ENCODE measurements around the gene C5orf58. TPM values are rescaled to one million over a fixed set of nuclear protein-coding genes. Genes with fewer than 3 reads are reported as not detected.

Gene C5orf58
- total RNA-seq, 1 donor from 2014 or later = not detected

- Histone ChIP-seq H4K20me1 (ENCODE audit: low read depth) (no peaks in the 10 kb centered on the region), H2AFZ (replicated peaks) (no peak overlapping the region)
- no peak overlapping the region for H3K4me3 Mint-ChIP-seq
Measured at GRCh38 chr5:170206216-170206615, 26.6 kb upstream of the C5orf58 start.

GRCh38 chr5:170206958-170207357, 25.8 kb upstream of the C5orf58 start:
- no peak overlapping the region for H3K4me3 Mint-ChIP-seq
- H3K36me3 Mint-ChIP-seq = no peaks in the 10 kb centered on the region
- Histone ChIP-seq H2AFZ (replicated peaks) (no peak overlapping the region), H3K36me3 (no peaks in the 10 kb centered on the region), H3K27ac (no peak overlapping the region), H3K9ac (no peak overlapping the region), H3F3A (ENCODE audit: low read depth) (no peaks in the 10 kb centered on the region), H3K9me3 (ENCODE audit: low read depth) (peaks cover 7% of the 10 kb centered on the region), H4K20me1 (ENCODE audit: low read depth) (no peaks in the 10 kb centered on the region), H3K79me2 (ENCODE audit: low read depth) (no peaks in the 10 kb centered on the region), H3K4me3 (no peak overlapping the region), H3K4me1 (peaks cover 16% of the 10 kb centered on the region), H3K27me3 (no peaks in the 10 kb centered on the region), H3K4me2 (no peak overlapping the region)
- no peak for TF ChIP-seq EZH2phosphoT487 (IDR thresholded peaks at IDR 0.05)
- no peak for TF ChIP-seq EZH2 (IDR thresholded peaks at IDR 0.05)
- TF ChIP-seq, protein P1, sequence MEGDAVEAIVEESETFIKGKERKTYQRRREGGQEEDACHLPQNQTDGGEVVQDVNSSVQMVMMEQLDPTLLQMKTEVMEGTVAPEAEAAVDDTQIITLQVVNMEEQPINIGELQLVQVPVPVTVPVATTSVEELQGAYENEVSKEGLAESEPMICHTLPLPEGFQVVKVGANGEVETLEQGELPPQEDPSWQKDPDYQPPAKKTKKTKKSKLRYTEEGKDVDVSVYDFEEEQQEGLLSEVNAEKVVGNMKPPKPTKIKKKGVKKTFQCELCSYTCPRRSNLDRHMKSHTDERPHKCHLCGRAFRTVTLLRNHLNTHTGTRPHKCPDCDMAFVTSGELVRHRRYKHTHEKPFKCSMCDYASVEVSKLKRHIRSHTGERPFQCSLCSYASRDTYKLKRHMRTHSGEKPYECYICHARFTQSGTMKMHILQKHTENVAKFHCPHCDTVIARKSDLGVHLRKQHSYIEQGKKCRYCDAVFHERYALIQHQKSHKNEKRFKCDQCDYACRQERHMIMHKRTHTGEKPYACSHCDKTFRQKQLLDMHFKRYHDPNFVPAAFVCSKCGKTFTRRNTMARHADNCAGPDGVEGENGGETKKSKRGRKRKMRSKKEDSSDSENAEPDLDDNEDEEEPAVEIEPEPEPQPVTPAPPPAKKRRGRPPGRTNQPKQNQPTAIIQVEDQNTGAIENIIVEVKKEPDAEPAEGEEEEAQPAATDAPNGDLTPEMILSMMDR (IDR thresholded peaks at IDR 0.05) = no peak
- H3K9me3 Mint-ChIP-seq = peaks cover 3% of the 10 kb centered on the region
- no peaks in the 10 kb centered on the region for H3K27me3 Mint-ChIP-seq (ENCODE audit: insufficient read depth, low read depth)
- peaks cover 15% of the 10 kb centered on the region for H3K4me1 Mint-ChIP-seq
- no peak overlapping the region for H3K27ac Mint-ChIP-seq
- no peak for DNase-seq (ENCODE audit: low spot score)

More at GRCh38 chr5:170206216-170206615, 26.6 kb upstream of the C5orf58 start:
- Mint-ChIP-seq H3K27ac (no peak overlapping the region), H3K4me1 (peaks cover 15% of the 10 kb centered on the region), H3K9me3 (peaks cover 3% of the 10 kb centered on the region), H3K27me3 (ENCODE audit: insufficient read depth, low read depth) (no peaks in the 10 kb centered on the region), H3K36me3 (no peaks in the 10 kb centered on the region)
- Histone ChIP-seq H3K36me3 (no peaks in the 10 kb centered on the region), H3K4me3 (no peak overlapping the region), H3K27ac (no peak overlapping the region), H3K4me2 (peak overlapping the region; percentile 48), H3K9ac (no peak overlapping the region), H3K79me2 (ENCODE audit: low read depth) (no peaks in the 10 kb centered on the region), H3K4me1 (peaks cover 16% of the 10 kb centered on the region), H3K27me3 (no peaks in the 10 kb centered on the region), H3K9me3 (ENCODE audit: low read depth) (peaks cover 7% of the 10 kb centered on the region), H3F3A (ENCODE audit: low read depth) (no peaks in the 10 kb centered on the region)
- TF ChIP-seq EZH2phosphoT487 (IDR thresholded peaks at IDR 0.05) (no peak), EZH2 (IDR thresholded peaks at IDR 0.05) (no peak)
- TF ChIP-seq, protein P1 (IDR thresholded peaks at IDR 0.05) = no peak
- DNase-seq (ENCODE audit: low spot score) = no peak

- H3K9me3 Mint-ChIP-seq = peaks cover 3% of the 10 kb centered on the region
- H3K79me2 ChIP-seq (ENCODE audit: low read depth) = no peaks in the 10 kb centered on the region
- H3K9me3 ChIP-seq (ENCODE audit: low read depth) = peaks cover 7% of the 10 kb centered on the region
- no peaks in the 10 kb centered on the region for H3K36me3 ChIP-seq
- no peak overlapping the region for H3K4me3 ChIP-seq
- H3K27ac ChIP-seq = no peak overlapping the region
- H2AFZ ChIP-seq (replicated peaks) = no peak overlapping the region
- no peak overlapping the region for H3K9ac ChIP-seq
- peaks cover 5% of the 10 kb centered on the region for H3K27me3 Mint-ChIP-seq (ENCODE audit: insufficient read depth, low read depth)
- peaks cover 4% of the 10 kb centered on the region for H3K4me1 Mint-ChIP-seq
- no peak overlapping the region for H3K4me3 Mint-ChIP-seq
- TF ChIP-seq EZH2phosphoT487 (IDR thresholded peaks at IDR 0.05) = no peak
- no peak for TF ChIP-seq EZH2 (IDR thresholded peaks at IDR 0.05)
- TF ChIP-seq, protein P1 (IDR thresholded peaks at IDR 0.05) = no peak
- no peaks in the 10 kb centered on the region for H4K20me1 ChIP-seq (ENCODE audit: low read depth)
- H3K4me2 ChIP-seq = no peak overlapping the region
- DNase-seq (ENCODE audit: low spot score) = no peak
- peaks cover 4% of the 10 kb centered on the region for H3K27me3 ChIP-seq
- no peaks in the 10 kb centered on the region for H3K36me3 Mint-ChIP-seq
- no peaks in the 10 kb centered on the region for H3F3A ChIP-seq (ENCODE audit: low read depth)
- H3K4me1 ChIP-seq = peaks cover 4% of the 10 kb centered on the region
- no peak overlapping the region for H3K27ac Mint-ChIP-seq
Measured at GRCh38 chr5:170211575-170212334, 21.0 kb upstream of the C5orf58 start.

Data from neural progenitor cell (in vitro differentiated cells).